HepG2 (cell line): ENCODE data around the gene ATP5F1C.

Source experiments
- ATF3 ChIP-seq: sonication (generic); formaldehyde crosslinking; IDR thresholded peaks from 2 replicates; pipeline ENCODE4 v1.4.0; 2020; ENCODE audit warnings: missing genetic modification reagents
- DPF2 ChIP-seq: sonication (generic); formaldehyde crosslinking; IDR thresholded peaks from 2 replicates; pipeline ENCODE4 v1.4.0; 2020; ENCODE audit warnings: mild to moderate bottlenecking, low read depth, missing genetic modification reagents, borderline replicate concordance
- EZH2 ChIP-seq: conservative IDR thresholded peaks from 2 replicates; pipeline ENCODE4 v1.6.1; 2012; ENCODE audit warnings: mild to moderate bottlenecking, low read depth, low read length, moderate library complexity
- GABPA ChIP-seq, 2 experiments: IDR thresholded peaks; 2 replicates each; pipeline ENCODE4 v1.6.1; 2011 to 2016; ENCODE audit warnings: low read depth in 2 of 2, low read length in 1 of 2, missing biosample characterization in 1 of 2, missing genetic modification characterization in 1 of 2
- HNRNPH1 ChIP-seq: fragments of 200-400 bp; formaldehyde crosslinking; optimal IDR thresholded peaks from 2 replicates; pipeline ENCODE3; 2017; ENCODE audit warnings: mild to moderate bottlenecking, low read depth, low read length
- MAX ChIP-seq: IDR thresholded peaks from 2 replicates; pipeline ENCODE4 v1.6.1; 2012; ENCODE audit warnings: inconsistent platforms
- U2AF2 ChIP-seq: fragments of 200-400 bp; formaldehyde crosslinking; IDR thresholded peaks from 2 replicates; pipeline ENCODE4 v1.6.1; 2017; ENCODE audit warnings: low read depth, mild to moderate bottlenecking, low read length
- ZNF121 ChIP-seq: sonication (generic); formaldehyde crosslinking; IDR thresholded peaks from 2 replicates; pipeline ENCODE4 v1.5.0; 2020; ENCODE audit warnings: mild to moderate bottlenecking, missing genetic modification reagents

- TF ChIP-seq EZH2: no peak
- no peak for TF ChIP-seq U2AF2
- no peak for TF ChIP-seq DPF2
- no peak for TF ChIP-seq ZNF121 (CRISPR knock-in tag)
- TF ChIP-seq ATF3 (CRISPR knock-in tag): no peak
- TF ChIP-seq MAX: no peak
- no peak for TF ChIP-seq GABPA (IDR thresholded peaks at IDR 0.05; ENCODE audit: low read depth, low read length)
- TF ChIP-seq GABPA (CRISPR knock-in tag; IDR thresholded peaks at IDR 0.05; ENCODE audit: low read depth): no peak
- TF ChIP-seq HNRNPH1: peak; percentile 54
Observed at GRCh38 chr10:7788639-7789286, 786 bp downstream of the ATP5F1C start.
